CD4-positive, alpha-beta memory T cell (primary cell): Measurements from ENCODE around the gene RPS6KB2. TPM values are rescaled to one million over a fixed set of nuclear protein-coding genes. Genes with fewer than 3 reads are reported as not detected.
A peak's percentile ranks its signal among the peaks of the same experiment; 100 is the strongest.

ENCODE experiments used
- CTCF ChIA-PET: fragments of 350-600 bp; sonication (Branson Sonifier 250); formaldehyde crosslinking; loops from one replicate; lab custom pipeline; 2021; ENCODE audit warnings: inconsistent platforms; ENCODE audit not compliant: partially characterized antibody; lab: Charles Lee
- POLR2A ChIA-PET: fragments of 350-600 bp; sonication (Branson Sonifier 250); formaldehyde crosslinking; loops from one replicate; lab custom pipeline; 2021; ENCODE audit not compliant: partially characterized antibody; lab: Charles Lee
- DNase-seq, 5 donors: peaks; one replicate each; pipeline versions ENCODE4 v3.0.0 to v3.0.0-alpha.2; 2020 to 2022; ENCODE audit warnings: mixed read lengths in 1 of 5
- H3K27ac ChIP-seq: one replicate; pipeline ENCODE4 v1.7.0; 2013; ENCODE audit warnings: low read depth, low read length
- H3K27me3 ChIP-seq: 2 replicates; pipeline ENCODE4 v1.7.0; 2013; ENCODE audit warnings: mild to moderate bottlenecking, low read length, moderate library complexity; ENCODE audit not compliant: insufficient read depth
- H3K36me3 ChIP-seq: 2 replicates; pipeline ENCODE4 v1.7.0; 2013; ENCODE audit warnings: mild to moderate bottlenecking, low read length, moderate library complexity; ENCODE audit not compliant: insufficient read depth
- H3K4me1 ChIP-seq: 2 replicates; pipeline ENCODE4 v1.7.0; 2013; ENCODE audit warnings: mild to moderate bottlenecking, low read length, moderate library complexity; ENCODE audit not compliant: insufficient read depth
- H3K4me3 ChIP-seq, 2 donors: one replicate each; pipeline ENCODE4 v1.7.0; 2013; ENCODE audit warnings: low read length in 2 of 2, mild to moderate bottlenecking in 1 of 2
- H3K9me3 ChIP-seq, 2 donors: one replicate each; pipeline ENCODE4 v1.7.0; 2013; ENCODE audit warnings: low read length in 2 of 2, control low read depth in 1 of 2; ENCODE audit not compliant: control insufficient read depth in 1 of 2
- H3K27ac Mint-ChIP-seq, 7 donors: one replicate each; pipeline ENCODE4 v1.8.0; 2020 to 2021; ENCODE audit warnings: mixed read lengths in 7 of 7, mild to moderate bottlenecking in 6 of 7, inconsistent platforms in 3 of 7, moderate library complexity in 3 of 7
- H3K27me3 Mint-ChIP-seq, 2 donors: one replicate each; pipeline ENCODE4 v1.8.0; 2020 to 2021; ENCODE audit warnings: mixed read lengths in 2 of 2
- H3K36me3 Mint-ChIP-seq, 2 donors: one replicate each; pipeline ENCODE4 v1.8.0; 2020 to 2021; ENCODE audit warnings: mixed read lengths in 2 of 2, inconsistent platforms in 1 of 2, mild to moderate bottlenecking in 1 of 2
- H3K4me1 Mint-ChIP-seq, 4 donors: one replicate each; pipeline ENCODE4 v1.8.0; 2020 to 2021; ENCODE audit warnings: mixed read lengths in 4 of 4, mild to moderate bottlenecking in 1 of 4
- H3K4me3 Mint-ChIP-seq, 8 donors: one replicate each; pipeline ENCODE4 v1.8.0; 2020 to 2021; ENCODE audit warnings: mixed read lengths in 8 of 8, mild to moderate bottlenecking in 7 of 8, moderate library complexity in 6 of 8, inconsistent platforms in 3 of 8
- H3K9me3 Mint-ChIP-seq, 8 donors: one replicate each; pipeline ENCODE4 v1.8.0; 2020 to 2021; ENCODE audit warnings: mixed read lengths in 8 of 8, mild to moderate bottlenecking in 5 of 8, inconsistent platforms in 3 of 8, moderate library complexity in 1 of 8
- intact Hi-C: fragments of 100-400 bp; cut with micrococcal nuclease; formaldehyde crosslinking; loops from one replicate; pipeline ENCODE4 v1.15.1; 2023
- polyA plus RNA-seq, 2 donors: library from polyadenylated mRNA; unstranded; fragments of 300-500 nt; fragmentation: Illumina TruSeq; gene quantifications; one replicate each; pipeline ENCODE4 v1.2.3, GENCODE V29; 2021
- total RNA-seq, 2 experiments: library from RNA; stranded (reverse); gene quantifications; one replicate each; pipeline ENCODE4 v1.2.3, GENCODE V29; 2021

RPS6KB2 gene
- total and polyA plus RNA-seq, 4 experiments from 2014 or later = 55.2 to 79.9 (median 68.2) TPM

GRCh38 chr11:67436459-67437081 lies 8.3 kb downstream of the RPS6KB2 start:
- Mint-ChIP-seq H3K4me1 (peaks cover 46 to 79% (median 58%) of the 10 kb centered on the region in 4 donors), H3K9me3 (peaks cover 0 to 7% (median 0%) of the 10 kb centered on the region in 8 donors), H3K27me3 (no peaks in the 10 kb centered on the region), H3K4me3 (peak overlapping the region; percentile 96 to 99 (median 97)), H3K27ac (peak overlapping the region; percentile 89 to 98 (median 96)), H3K36me3 (peaks cover 17 to 44% of the 10 kb centered on the region in 2 donors)
- Histone ChIP-seq H3K4me3 (peak overlapping the region; percentile 80 to 81), H3K9me3 (no peaks in the 10 kb centered on the region), H3K4me1 (peaks cover 79% of the 10 kb centered on the region), H3K36me3 (peaks cover 35% of the 10 kb centered on the region), H3K27ac (peak overlapping the region; percentile 78), H3K27me3 (no peaks in the 10 kb centered on the region)
- intact Hi-C loops = loop anchor here (1.0 to 2.0 kb wide), 6 partner anchors 8 to 48 kb away; partner anchors contain the start of genes RPS6KB2 and TMEM134
- peak in 3 of 5 donors; percentile 53 to 77 (median 56) for DNase-seq
- CTCF ChIA-PET = interaction anchor here (1.0 to 5.0 kb wide), 9 partner anchors 8 to 45 kb away, joined by 3 to 65 read pairs (median 6); partner anchors contain the start of genes PPP1CA, RAD9A, RPS6KB2 and TBC1D10C
- POLR2A ChIA-PET = interaction anchor here (0.9 to 31.8 kb wide), 23 partner anchors 8 to 1821 kb away, joined by 3 to 2262 read pairs (median 7); partner anchors contain the start of genes AIP, CABP4, CARNS1 and CDK2AP2

GRCh38 chr11:67437082-67437808 lies 9.0 kb downstream of the RPS6KB2 start, which contains the start of gene PTPRCAP:
Gene PTPRCAP (minus strand): TSS chr11:67437682. CDS start chr11:67437619, 63 bp downstream.
- peak; percentile 80 to 90 (median 83) for DNase-seq
- no peaks in the 10 kb centered on the region for H3K9me3 ChIP-seq
- intact Hi-C loops = loop anchor here (1.0 to 2.0 kb wide), 6 partner anchors 9 to 47 kb away; partner anchors contain the start of genes RPS6KB2 and TMEM134
- peak within 1 kb of the TSS; percentile 81 to 100 for H3K4me3 ChIP-seq
- CTCF ChIA-PET = interaction anchor here (0.9 to 5.0 kb wide), 12 partner anchors 9 to 46 kb away, joined by 3 to 65 read pairs (median 6); partner anchors contain the start of genes AIP, PPP1CA, RAD9A and RPS6KB2
- no peaks in the 10 kb centered on the region for H3K27me3 ChIP-seq
- peaks cover 78% of the 10 kb centered on the region for H3K4me1 ChIP-seq
- Mint-ChIP-seq H3K27me3 (no peaks in the 10 kb centered on the region), H3K36me3 (peaks cover 10 to 40% of the 10 kb centered on the region in 2 donors), H3K4me3 (peak within 1 kb of the TSS; percentile 96 to 99 (median 97)), H3K9me3 (peaks cover 0 to 5% (median 0%) of the 10 kb centered on the region in 8 donors), H3K4me1 (peaks cover 43 to 79% (median 58%) of the 10 kb centered on the region in 4 donors), H3K27ac (peak within 1 kb of the TSS; percentile 89 to 98 (median 96))
- POLR2A ChIA-PET = interaction anchor here (0.8 to 31.8 kb wide), 31 partner anchors 9 to 1822 kb away, joined by 3 to 2262 read pairs (median 6); partner anchors contain the start of genes AIP, CABP4, CARNS1 and CDK2AP2
- H3K36me3 ChIP-seq = peaks cover 30% of the 10 kb centered on the region
- peak within 1 kb of the TSS; percentile 78 for H3K27ac ChIP-seq

GRCh38 chr11:67437809-67438157 lies 9.5 kb downstream of the RPS6KB2 start:
- Mint-ChIP-seq H3K36me3 (peaks cover 9 to 36% of the 10 kb centered on the region in 2 donors), H3K4me1 (peaks cover 44 to 83% (median 57%) of the 10 kb centered on the region in 4 donors)
- peaks cover 78% of the 10 kb centered on the region for H3K4me1 ChIP-seq

GRCh38 chr11:67438158-67438902 lies 10.0 kb downstream of the RPS6KB2 start:
- H3K9me3 ChIP-seq = no peaks in the 10 kb centered on the region
- intact Hi-C loops = loop anchor here (2.0 kb wide), 1 partner anchor 68 kb away; no protein-coding TSS in a partner anchor
- H3K27me3 ChIP-seq = no peaks in the 10 kb centered on the region
- Mint-ChIP-seq H3K4me1 (peaks cover 43 to 81% (median 55%) of the 10 kb centered on the region in 4 donors), H3K9me3 (peaks cover 0 to 4% (median 0%) of the 10 kb centered on the region in 8 donors), H3K27ac (peak overlapping the region; percentile 93 to 98 (median 96)), H3K4me3 (peak overlapping the region; percentile 96 to 99 (median 97)), H3K27me3 (no peaks in the 10 kb centered on the region), H3K36me3 (peaks cover 9 to 36% of the 10 kb centered on the region in 2 donors)
- ChIA-PET POLR2A (interaction anchor here (0.8 to 31.8 kb wide), 25 partner anchors 10 to 1126 kb away, joined by 3 to 2262 read pairs (median 7); partner anchors contain the start of genes AIP, BBS1, CABP4 and CARNS1), CTCF (interaction anchor here (0.9 to 5.0 kb wide), 12 partner anchors 10 to 56 kb away, joined by 3 to 65 read pairs (median 6); partner anchors contain the start of genes AIP, PPP1CA, RAD9A and RPS6KB2)
- peaks cover 76% of the 10 kb centered on the region for H3K4me1 ChIP-seq
- H3K27ac ChIP-seq = peak overlapping the region; percentile 78
- peak overlapping the region; percentile 81 to 100 for H3K4me3 ChIP-seq
- peaks cover 22% of the 10 kb centered on the region for H3K36me3 ChIP-seq
- peak; percentile 74 to 85 (median 75) for DNase-seq

More at GRCh38 chr11:67437809-67438157, 9.5 kb downstream of the RPS6KB2 start:
- CTCF ChIA-PET = interaction anchor here (0.9 to 5.0 kb wide), 13 partner anchors 9 to 56 kb away, joined by 3 to 65 read pairs (median 6); partner anchors contain the start of genes AIP, PPP1CA, RAD9A and RPS6KB2
- Histone ChIP-seq H3K4me3 (peak overlapping the region; percentile 81 to 100), H3K36me3 (peaks cover 26% of the 10 kb centered on the region), H3K27me3 (no peaks in the 10 kb centered on the region), H3K9me3 (no peaks in the 10 kb centered on the region), H3K27ac (peak overlapping the region; percentile 78)
- H3K27me3 Mint-ChIP-seq = no peaks in the 10 kb centered on the region
- H3K27ac Mint-ChIP-seq = peak overlapping the region; percentile 88 to 98 (median 95)
- peaks cover 0 to 4% (median 0%) of the 10 kb centered on the region in 8 donors for H3K9me3 Mint-ChIP-seq
- DNase-seq = no peak
- POLR2A ChIA-PET = interaction anchor here (0.8 to 31.8 kb wide), 25 partner anchors 9 to 1125 kb away, joined by 3 to 2262 read pairs (median 7); partner anchors contain the start of genes AIP, BBS1, CABP4 and CARNS1
- intact Hi-C loops = loop anchor here (1.0 to 2.0 kb wide), 7 partner anchors 9 to 69 kb away; partner anchors contain the start of genes RPS6KB2 and TMEM134
- H3K4me3 Mint-ChIP-seq = peak overlapping the region; percentile 96 to 99 (median 97)

DNA sequence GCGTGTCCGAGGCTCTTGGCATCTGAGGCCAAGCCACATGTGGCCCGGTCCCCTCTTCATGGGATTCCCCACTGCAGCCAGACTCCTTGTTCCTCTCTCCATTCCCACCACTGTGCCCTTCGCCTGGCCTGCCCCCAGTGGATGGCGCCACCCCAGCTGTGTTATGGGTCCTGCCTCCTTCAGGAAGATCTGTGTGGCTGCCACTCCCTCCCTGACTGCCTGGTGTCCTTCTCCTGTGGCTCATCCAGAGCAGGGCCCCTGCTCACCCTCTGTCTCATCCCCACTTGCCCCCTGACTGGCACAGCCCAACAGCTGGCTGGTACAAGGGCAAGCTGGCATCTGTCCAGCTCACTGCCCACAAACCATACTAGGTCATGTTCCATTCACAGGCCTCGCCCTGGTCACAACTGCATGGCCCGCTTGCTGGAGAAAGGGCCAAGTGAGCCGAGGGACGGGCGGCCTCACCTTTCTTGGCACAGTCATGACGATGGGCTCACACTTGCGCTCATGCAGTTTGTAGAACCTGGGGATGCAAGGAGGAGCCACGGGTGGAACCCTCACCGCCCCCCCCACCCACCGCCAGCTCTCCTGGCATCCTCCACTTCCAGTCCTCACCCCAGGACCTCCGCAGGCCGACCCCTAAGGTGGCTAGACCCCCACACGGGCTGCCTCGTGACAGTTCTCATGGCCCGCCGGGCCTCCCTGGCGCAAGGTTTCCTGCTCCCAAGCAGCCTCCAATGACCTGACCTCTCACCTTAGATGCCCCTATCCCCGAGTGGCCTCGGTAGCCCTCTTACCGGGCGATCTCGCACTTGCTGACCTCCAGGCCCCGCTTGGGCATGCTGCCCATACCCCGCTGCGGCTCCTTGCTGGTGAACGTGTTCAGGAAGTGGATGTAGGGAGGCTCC lies 11.3 kb downstream of the RPS6KB2 start:
- POLR2A ChIA-PET = interaction anchor here (1.0 to 31.8 kb wide), 12 partner anchors 11 to 200 kb away, joined by 3 to 2262 read pairs (median 37); partner anchors contain the start of genes AIP, CABP4, CARNS1 and CDK2AP2
- H3K36me3 ChIP-seq = peaks cover 15% of the 10 kb centered on the region
- intact Hi-C loops = loop anchor here (2.0 kb wide), 1 partner anchor 67 kb away; no protein-coding TSS in a partner anchor
- peak overlapping the region; percentile 78 for H3K27ac ChIP-seq
- peaks cover 9 to 29% of the 10 kb centered on the region in 2 donors for H3K36me3 Mint-ChIP-seq
- peak in 1 of 5 donors; percentile 37 for DNase-seq
- no peaks in the 10 kb centered on the region for H3K9me3 ChIP-seq
- peak overlapping the region; percentile 47 to 81 for H3K4me3 ChIP-seq
- H3K27me3 Mint-ChIP-seq = no peaks in the 10 kb centered on the region
- peak overlapping the region; percentile 92 to 98 (median 96) for H3K27ac Mint-ChIP-seq
- CTCF ChIA-PET = interaction anchor here (0.8 to 5.0 kb wide), 10 partner anchors 10 to 88 kb away, joined by 3 to 65 read pairs (median 8); partner anchors contain the start of genes PPP1CA, RAD9A, RPS6KB2 and TBC1D10C
- no peaks in the 10 kb centered on the region for H3K27me3 ChIP-seq
- H3K4me3 Mint-ChIP-seq = peak overlapping the region; percentile 96 to 99 (median 97)
- peaks cover 37 to 81% (median 53%) of the 10 kb centered on the region in 4 donors for H3K4me1 Mint-ChIP-seq
- peaks cover 0 to 4% (median 0%) of the 10 kb centered on the region in 8 donors for H3K9me3 Mint-ChIP-seq
- H3K4me1 ChIP-seq = peaks cover 69% of the 10 kb centered on the region
